Coronary artery (tissue), 2 donors: ENCODE results near the gene LARGE1.

ENCODE experiments used
- DNase-seq: peaks from one replicate; pipeline ENCODE4 v3.0.0-alpha.2; 2017; ENCODE audit warnings: low spot score
- H3K27ac ChIP-seq, 2 donors: fragments of 200-600 bp; sonication (generic); one replicate each; pipeline ENCODE4 v1.5.1; 2016 to 2019
- H3K4me3 ChIP-seq: fragments of 200-600 bp; sonication (generic); 2 replicates; pipeline ENCODE4 v1.5.1; 2016; ENCODE audit warnings: mild to moderate bottlenecking, moderate library complexity
- CTCF ChIP-seq: fragments of 200-600 bp; sonication (generic); IDR thresholded peaks from one replicate; pipeline ENCODE4 v1.5.1; 2019; ENCODE audit warnings: antibody characterized with exemption

LARGE1 gene

GRCh38 chr22:33785283-33785968 is 134.8 kb downstream of the LARGE1 start:
- no peak for TF ChIP-seq CTCF
- H3K27ac ChIP-seq = no peak overlapping the region
- no peak for DNase-seq

GRCh38 chr22:33781411-33781810 is 138.9 kb downstream of the LARGE1 start:
- H3K27ac ChIP-seq = peak overlapping the region in 1 of 2 donors; percentile 17
- DNase-seq = no peak
- no peak for TF ChIP-seq CTCF
- H3K4me3 ChIP-seq = no peak overlapping the region

More at GRCh38 chr22:33785283-33785968, 134.8 kb downstream of the LARGE1 start:
- no peak overlapping the region for H3K4me3 ChIP-seq

DNA sequence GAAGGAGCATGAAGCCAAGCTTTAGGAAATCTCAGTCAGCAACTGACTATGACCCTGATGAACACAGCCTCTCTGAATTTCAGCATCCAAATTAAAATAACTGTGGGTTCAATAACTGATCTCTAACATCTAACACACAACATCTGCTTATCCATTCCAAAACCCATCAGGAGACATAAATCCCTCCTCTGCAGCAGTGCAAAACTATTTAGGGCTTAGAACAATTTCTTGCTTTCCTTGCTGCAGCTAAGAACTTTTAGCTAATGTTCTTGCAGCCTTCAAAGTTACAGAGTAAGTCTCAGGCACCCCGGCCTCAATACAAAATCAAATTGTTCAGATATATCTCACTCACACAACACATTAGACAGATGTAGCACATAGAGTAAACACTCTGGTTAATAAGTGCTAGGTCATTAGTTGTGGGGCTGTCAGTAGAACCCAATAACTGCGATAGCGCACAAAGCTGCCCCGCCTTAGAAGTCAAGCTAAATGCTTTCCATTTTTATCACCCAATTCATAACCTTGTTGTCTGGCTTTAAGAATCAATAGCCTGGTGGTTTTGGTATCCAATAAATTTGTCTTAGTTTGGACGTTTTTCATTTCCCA is 139.6 kb downstream of the LARGE1 start:
- no peak for DNase-seq
- TF ChIP-seq CTCF = no peak
- Histone ChIP-seq H3K4me3 (no peak overlapping the region), H3K27ac (no peak overlapping the region)

- DNase-seq = no peak
- no peak overlapping the region for H3K4me3 ChIP-seq
- no peak for TF ChIP-seq CTCF
- no peak overlapping the region for H3K27ac ChIP-seq
These were observed 141.0 kb downstream of the LARGE1 start for GRCh38 chr22:33779243-33779642.

GRCh38 chr22:33776491-33776890 is 143.8 kb downstream of the LARGE1 start:
- no peak for TF ChIP-seq CTCF
- DNase-seq = no peak
- H3K27ac ChIP-seq = no peak overlapping the region
- H3K4me3 ChIP-seq = no peak overlapping the region

GRCh38 chr22:33774781-33775180 is 145.5 kb downstream of the LARGE1 start:
- no peak for DNase-seq
- H3K4me3 ChIP-seq = no peak overlapping the region
- H3K27ac ChIP-seq = no peak overlapping the region
- TF ChIP-seq CTCF = no peak

DNA sequence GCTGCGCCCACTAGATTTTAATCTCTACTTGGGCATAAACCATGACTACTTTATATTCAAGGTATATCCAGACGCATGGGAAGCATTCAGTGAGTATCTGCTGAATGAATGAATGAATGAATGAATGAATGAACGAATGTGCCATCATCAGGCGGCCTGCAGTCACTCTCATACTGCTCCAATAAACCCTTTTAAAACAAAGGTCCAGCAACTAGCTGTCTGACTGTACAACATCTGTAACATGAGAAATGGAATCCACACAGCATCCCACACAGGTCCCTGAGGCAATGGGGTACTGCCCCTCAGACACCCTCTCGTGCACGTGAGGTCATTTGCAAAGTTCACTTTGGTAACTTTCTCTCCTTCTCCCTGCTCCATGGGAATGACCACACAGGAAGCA is 147.5 kb downstream of the LARGE1 start:
- no peak for DNase-seq
- TF ChIP-seq CTCF = no peak
- Histone ChIP-seq H3K4me3 (no peak overlapping the region), H3K27ac (no peak overlapping the region)
